Measurements from ENCODE around the gene AXDND1.

The AXDND1 gene

GRCh38 chr1:179365342-179366092 lies at the start of gene AXDND1:
TSS of gene AXDND1 (plus strand) at chr1:179365971. CDS start at chr1:179366510, 539 bp downstream.
- ChIA-PET POLR2A (ENCODE audit: low non-redundant PET) (interaction anchor here (0.5 kb wide), 1 partner anchor 16 kb away, joined by 12 read pairs; no protein-coding TSS in a partner anchor), CTCF (interaction anchor here (0.6 kb wide), 2 partner anchors 114 to 1386 kb away, joined by 3 to 4 read pairs; no protein-coding TSS in a partner anchor)
- peak within 1 kb of the TSS; percentile 88 for H3K27ac ChIP-seq
- no peak for TF ChIP-seq CTCF (conservative IDR thresholded peaks at IDR 0.05; ENCODE audit: low read depth)
- peak; percentile 68 for DNase-seq (ENCODE audit: low spot score)

- no peak for DNase-seq (ENCODE audit: low spot score)
- ChIA-PET CTCF (interaction anchor here (0.8 kb wide), 1 partner anchor 228 kb away, joined by 3 read pairs; no protein-coding TSS in a partner anchor), POLR2A (ENCODE audit: low non-redundant PET) (no interaction called here)
- no peak overlapping the region for H3K27ac ChIP-seq
- TF ChIP-seq CTCF (conservative IDR thresholded peaks at IDR 0.05; ENCODE audit: low read depth) = no peak
Measured at GRCh38 chr1:179318491-179318890, 47.3 kb upstream of the AXDND1 start.

GRCh38 chr1:179321533-179322216 lies 44.1 kb upstream of the AXDND1 start:
- no peak overlapping the region for H3K27ac ChIP-seq
- POLR2A ChIA-PET (ENCODE audit: low non-redundant PET) = no interaction called here
- CTCF ChIA-PET = no interaction called here
- DNase-seq (ENCODE audit: low spot score) = no peak
- TF ChIP-seq CTCF (conservative IDR thresholded peaks at IDR 0.05; ENCODE audit: low read depth) = no peak

- ChIA-PET CTCF (no interaction called here), POLR2A (ENCODE audit: low non-redundant PET) (no interaction called here)
- TF ChIP-seq CTCF (conservative IDR thresholded peaks at IDR 0.05; ENCODE audit: low read depth) = no peak
- no peak overlapping the region for H3K27ac ChIP-seq
- DNase-seq (ENCODE audit: low spot score) = no peak
Measured at GRCh38 chr1:179322557-179322956, 43.2 kb upstream of the AXDND1 start.

GRCh38 chr1:179323436-179323835 lies 42.3 kb upstream of the AXDND1 start:
- ChIA-PET CTCF (no interaction called here), POLR2A (ENCODE audit: low non-redundant PET) (interaction anchor here (0.6 kb wide), 1 partner anchor 1228 kb away, joined by 8 read pairs; no protein-coding TSS in a partner anchor)
- no peak for TF ChIP-seq CTCF (conservative IDR thresholded peaks at IDR 0.05; ENCODE audit: low read depth)
- no peak for DNase-seq (ENCODE audit: low spot score)
- H3K27ac ChIP-seq = no peak overlapping the region

GRCh38 chr1:179325836-179326235 lies 39.9 kb upstream of the AXDND1 start:
- POLR2A ChIA-PET (ENCODE audit: low non-redundant PET) = no interaction called here

More at GRCh38 chr1:179325836-179326235, 39.9 kb upstream of the AXDND1 start:
- TF ChIP-seq CTCF (conservative IDR thresholded peaks at IDR 0.05; ENCODE audit: low read depth) = no peak
- H3K27ac ChIP-seq = no peak overlapping the region
- CTCF ChIA-PET = no interaction called here
- DNase-seq (ENCODE audit: low spot score) = no peak
